Activated CD8-positive, alpha-beta memory T cell treated with anti-CD3 and anti-CD28 coated beads, Interleukin-2, amount 50 U/mL, for 4 hours (primary cell): ENCODE results near the gene BTBD9.

Experiments used
- DNase-seq: peaks from one replicate; pipeline ENCODE4 v3.0.0-alpha.2; 2020

BTBD9 gene

DNA sequence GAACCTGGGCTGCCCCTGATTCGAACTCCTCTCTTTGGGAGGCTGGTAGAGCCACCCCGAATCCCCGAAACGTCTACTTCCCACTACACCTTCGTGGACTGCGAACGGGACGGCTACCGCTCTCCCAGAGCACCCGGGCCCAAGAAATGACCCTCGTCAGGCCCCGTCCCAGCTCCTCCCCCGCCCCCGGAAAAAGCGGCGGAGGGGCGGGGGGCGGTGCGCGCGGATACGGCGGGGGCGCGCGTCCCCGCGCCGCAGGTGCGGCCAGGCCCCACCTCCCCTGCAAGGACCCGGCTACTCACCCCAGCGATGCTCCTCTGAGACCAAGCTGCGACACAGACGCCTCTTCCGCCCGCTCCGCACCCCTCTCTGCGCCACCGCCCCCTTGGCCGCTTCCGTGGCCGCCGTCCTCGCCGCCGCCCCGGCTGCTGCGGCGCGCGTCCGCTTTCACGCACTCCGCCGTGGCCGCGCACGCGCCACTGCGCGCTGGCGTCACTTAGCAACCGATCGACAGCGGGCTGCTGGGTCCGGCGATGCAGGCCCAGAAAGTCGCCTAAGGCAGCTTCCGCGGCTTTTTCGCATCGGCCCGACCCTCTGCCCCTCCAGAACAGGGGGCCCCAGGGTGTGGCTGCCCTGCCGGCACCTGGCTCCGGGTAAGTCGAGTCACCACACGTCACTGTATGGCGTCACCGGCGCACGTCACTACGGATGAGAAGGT, at the start of gene BTBD9:
Gene BTBD9, minus strand, starts transcription at position 432 of the 718 bp plus-strand sequence.
- DNase-seq: peak; percentile 79

DNA sequence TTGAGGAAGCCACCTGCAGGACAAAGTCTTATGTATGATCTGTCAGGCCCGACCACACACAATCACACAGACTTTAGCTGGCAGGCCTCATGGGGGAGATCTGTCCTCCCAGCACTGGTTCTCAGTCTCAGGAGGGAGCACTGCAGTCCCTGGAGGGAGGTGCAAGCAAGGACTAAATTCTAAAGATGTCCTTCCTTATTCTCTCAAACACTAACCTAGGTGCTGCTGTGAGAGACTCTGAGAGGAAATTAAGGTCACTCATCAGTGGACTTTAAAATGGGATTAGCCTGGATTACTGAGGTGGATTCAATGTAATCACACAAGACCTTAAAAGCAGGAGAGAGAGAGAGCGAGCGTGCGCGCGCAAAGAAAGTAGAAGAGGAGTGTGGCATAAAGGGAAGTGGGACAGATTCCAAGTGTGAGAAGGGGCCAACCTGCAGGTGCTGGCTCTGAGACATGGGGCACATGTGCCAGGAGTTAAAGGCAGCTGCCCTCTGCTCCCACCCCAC, 48.9 kb upstream of the BTBD9 start:
- DNase-seq: no peak

DNA sequence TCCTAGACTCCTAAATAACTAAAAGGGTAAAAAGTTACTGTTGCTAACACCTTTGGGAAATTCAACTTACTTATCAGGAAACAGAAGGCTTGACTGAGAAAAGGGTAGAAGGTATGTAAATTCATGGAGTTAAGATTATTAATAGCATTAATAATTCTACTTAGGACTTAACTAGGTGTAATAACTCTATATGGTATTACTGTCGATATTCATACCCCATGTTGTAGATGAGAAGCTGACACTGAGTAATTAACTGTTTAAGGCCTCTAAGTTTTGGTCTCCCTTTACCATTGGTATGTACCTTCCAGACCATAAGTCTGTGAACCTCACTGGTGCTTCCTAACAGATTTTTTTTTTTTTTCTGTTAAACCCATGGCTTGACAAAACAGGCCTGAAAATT, 47.8 kb upstream of the BTBD9 start:
- DNase-seq: no peak

DNA sequence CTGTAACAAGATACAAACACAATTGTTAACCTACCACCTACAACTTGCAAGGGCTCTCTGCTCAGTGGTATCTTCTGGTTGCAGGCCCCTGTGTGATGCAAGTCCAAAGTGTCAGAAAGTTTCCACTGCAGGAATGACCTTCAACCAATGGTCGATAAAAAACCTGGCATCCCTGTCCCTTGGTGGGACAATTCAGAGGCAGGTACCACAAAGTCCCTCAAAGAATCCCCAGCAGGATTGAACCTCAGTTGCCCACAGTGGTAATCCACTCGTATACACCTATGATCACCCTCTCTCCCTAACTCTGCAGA, 47.3 kb upstream of the BTBD9 start:
- no peak for DNase-seq

DNA sequence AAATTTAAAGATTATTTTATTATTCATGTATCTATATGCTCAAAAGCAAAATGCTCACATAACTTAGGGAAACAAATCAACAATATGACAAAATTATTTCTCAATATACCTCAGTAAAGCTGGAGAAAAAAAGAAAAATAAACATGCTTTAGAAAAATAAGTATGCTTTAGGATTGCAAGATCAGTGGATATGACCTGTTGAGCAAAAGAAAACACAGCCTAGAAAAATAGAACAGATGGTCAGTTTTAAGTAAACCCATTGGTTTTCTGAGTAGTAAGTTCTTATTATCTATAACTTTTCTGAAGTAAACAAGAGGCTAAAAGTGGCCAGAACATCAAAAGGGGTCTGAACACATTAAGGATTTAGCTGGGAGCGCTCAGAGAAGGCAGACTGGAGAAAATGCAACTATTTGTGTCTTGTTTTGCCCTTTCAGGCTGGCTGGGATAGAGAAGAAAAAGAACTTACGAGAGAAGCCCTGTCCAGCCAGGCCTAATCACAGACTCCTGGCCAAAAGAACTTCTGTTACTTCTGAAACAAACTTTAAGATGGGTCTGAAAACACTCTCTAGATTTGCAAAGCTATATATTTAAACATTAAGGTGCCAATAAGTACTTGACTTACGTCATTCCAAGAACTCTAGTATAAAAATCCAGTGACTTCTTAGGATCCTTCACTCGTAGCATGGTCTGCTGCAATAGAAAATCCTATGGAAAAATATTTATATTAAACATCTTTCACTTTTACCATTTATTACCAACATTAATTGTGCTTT, 46.7 kb upstream of the BTBD9 start:
- no peak for DNase-seq

DNA sequence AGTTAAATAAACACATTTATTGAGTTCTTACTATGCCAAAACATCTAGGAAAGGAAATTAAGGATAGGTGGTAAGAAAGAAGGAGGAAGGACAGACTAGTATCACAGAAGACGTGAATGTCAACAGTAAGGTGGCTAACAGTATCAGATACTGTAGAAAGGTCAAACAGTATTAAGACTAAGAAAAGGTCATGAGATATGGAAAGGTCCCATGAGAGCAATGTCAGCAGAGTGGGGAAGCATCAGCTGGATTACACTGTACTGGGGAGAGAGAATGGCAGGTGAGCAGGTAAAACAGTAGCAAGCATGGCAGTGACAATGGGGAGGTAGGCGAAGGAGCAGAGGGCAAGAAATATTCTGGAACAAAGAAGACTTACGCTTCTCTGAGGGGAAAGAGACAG, 45.2 kb upstream of the BTBD9 start:
- DNase-seq: no peak

DNA sequence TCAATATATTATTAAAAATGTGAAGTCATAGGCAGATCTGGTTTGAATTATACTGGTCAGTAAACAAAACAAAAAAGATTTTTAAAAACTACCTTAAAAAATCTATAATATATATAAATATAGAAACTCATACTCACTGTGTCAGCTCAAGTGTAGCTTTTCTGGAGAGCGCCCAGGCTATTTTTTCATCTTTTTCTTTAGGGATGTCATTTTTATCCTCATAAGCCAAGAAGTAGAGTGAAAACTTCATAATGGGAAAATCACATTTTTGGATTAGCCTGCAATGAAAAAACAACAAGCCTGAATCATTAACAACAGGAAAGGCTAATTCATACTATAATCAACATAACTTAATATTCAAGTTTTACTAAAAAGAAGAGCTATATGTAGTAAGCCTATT, 44.5 kb upstream of the BTBD9 start:
- DNase-seq: no peak

DNA sequence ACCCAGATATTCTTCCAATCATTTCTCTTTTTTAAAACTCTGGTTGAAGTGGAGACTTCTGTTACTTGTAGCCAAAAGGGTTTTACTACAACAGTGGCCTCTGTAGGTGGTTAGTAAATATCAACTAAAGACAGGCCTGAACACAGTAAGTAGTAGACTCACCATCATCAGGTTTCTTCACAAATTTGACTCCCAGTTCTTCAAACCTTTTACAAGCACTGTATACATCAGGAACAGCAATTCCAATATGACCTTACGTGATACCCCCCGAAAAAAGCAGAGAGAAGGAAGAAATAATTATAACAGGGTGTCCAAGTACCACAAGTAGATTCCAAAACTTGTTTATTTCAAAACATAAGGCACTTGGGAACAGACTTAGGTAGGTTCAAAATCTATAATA, 42.1 kb upstream of the BTBD9 start:
- no peak for DNase-seq

DNA sequence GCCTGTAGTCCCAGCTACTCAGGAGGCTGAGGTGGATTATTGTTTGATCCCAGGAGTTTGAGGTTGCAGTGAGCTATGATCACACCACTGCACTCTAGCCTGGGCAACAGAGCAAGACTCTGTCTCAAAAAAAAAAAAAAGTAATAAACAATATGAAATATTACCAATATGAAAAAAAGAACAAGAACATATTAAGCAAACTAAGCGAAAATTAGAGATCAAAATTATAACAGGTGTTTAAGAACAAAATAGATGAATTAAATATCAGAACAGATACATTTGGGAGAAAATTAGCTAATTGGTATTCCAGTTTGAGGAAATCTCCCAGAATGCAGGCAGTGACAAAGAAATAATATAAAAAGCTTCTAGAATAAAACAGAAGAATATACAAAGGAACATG, 39.9 kb upstream of the BTBD9 start:
- DNase-seq: no peak

DNA sequence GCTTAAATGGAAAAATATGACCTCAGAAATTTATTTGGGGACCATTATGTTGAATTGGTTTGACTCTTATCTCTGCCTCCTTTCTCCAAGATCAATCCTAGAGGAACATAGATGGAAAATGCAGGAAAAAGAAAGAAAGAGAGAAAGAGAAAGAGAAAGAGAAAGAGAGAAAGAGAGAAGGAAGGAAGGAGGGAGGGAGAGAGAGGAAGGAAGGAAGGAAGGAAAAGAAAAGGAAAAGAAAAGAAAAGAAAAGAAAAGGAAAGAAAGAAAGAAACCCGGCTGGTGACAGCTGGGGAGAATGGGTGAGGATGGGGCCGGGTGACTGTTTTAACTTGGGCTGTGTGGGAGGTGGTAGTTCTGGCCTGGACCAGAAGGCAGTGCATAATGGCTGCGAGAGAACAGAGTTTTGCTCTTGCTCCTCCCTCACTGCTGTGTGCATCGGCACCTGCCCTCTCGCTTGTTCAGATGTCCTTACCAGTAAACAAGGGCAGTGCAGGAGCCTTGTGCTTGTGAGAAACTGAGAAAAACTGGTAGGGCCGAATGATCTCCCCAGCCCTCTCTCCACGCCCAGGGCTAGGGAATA, 38.5 kb upstream of the BTBD9 start:
- no peak for DNase-seq

DNA sequence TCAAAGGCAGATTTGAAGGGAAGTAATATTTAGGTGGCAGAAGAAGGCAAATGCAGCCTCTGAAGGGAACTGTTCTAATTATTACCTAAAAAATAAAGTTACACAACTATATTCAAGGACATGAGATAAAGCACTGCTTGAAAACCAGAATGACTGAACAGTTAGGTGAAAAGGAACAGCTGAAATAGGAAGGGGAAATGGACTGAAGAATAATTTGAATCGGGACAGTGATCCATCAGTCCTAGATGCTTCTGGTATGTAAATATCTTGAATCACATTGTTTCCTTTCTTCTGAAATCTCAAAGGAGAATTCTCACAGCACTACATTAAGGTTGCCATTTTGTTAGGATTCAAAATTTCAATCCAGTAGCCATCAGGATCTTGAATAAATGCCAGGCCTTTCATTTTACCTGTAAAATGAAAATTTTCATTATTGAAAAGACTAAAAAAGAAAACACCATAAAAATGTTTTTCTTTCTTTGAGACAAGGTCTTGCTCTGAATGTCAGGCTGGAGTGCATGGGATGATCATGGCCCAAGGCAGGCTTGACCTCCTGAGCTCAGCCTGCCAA, 37.3 kb upstream of the BTBD9 start:
- DNase-seq: no peak

DNA sequence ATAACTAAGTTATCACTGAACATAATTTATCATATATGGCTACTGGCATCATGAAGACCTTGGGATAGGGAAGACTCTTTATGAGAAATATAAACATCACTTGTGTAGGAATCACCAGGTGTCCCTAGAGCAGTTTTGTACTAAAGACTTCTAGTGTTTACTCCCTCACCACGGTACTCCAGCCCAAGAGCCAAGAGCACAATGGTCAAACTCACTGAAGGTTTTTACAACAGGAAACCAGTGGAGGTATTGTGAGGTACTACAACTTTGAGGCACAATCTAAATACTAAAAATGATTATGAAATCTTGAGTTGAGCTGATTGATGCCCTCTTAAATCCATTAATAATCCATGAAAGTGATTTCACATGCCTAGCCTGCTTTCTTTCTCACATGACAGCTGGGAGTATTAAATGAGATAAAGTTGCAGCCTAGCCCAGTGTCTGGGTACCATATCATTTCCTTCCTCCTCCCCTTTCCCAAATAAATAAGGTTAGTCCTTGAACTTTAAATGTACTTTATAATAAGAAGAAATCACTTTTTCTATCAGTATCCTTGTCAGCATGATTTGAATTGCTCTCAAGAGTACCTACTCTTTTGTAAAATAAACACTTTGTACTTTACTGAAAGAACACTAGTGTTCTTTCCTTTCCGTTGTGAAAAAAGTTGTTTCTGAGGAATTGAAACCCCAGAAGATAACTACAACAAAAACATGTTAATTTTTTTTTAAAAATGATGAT, 36.7 kb upstream of the BTBD9 start:
- no peak for DNase-seq

DNA sequence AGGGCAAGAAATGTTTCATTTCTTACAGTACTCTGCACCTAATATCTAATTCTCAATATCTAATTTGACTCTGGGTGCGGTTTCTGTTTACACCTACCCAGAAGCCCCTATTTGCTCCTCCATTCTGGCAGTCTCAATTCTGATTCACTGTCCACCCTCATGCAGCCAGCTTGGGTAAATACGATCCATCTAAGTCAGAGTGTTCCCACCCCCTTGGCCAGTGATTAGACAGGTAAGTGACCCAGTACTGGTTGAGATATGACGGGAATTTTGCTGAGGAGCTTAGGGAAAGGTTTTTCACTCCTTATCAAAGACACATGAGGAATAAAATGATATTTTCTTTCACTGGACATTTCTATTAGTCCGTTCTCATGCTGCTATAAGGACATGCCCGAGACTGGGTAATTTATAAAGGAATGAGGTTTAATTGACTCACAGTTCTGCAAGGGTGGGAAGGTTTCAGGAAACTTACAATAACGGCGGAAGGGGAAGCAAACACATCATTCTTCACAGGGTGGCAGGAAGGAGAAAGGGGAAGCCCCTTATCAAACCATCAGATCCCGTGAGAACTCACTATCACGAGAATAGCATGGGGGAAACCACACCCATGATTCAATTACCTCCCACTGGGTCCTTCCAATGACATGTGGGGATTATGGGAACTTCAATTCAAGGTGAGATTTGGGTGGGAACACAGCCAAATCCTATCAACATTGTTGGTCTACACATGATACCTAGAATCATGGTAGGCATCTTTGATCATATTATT, 33.9 kb upstream of the BTBD9 start:
- no peak for DNase-seq

DNA sequence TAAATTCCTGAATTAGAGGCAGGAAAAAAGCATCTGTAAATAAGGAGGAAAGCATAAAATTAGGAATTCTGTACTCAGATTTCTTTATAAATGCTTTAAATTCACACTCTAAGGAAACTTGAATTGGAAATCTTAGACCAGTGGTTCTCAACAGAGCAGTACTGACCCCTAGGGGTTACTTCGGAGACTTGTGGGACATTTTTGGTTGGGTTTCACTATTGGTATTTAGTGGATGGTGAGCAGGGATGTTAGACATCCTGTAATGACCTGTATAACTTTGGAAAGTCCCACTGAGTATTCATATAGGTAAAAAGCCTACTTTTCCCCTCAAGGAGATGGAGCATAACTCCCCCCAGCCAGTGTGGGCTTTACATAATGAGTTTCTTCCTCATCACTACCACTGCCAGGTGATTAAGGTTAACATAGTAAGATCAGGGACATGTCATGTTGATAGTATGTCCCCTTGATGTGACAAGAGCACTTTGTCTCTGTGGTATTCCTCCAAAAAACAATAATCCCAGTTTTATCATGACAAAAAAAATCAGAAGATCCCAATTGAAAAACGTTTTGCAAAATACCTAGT, 32.2 kb upstream of the BTBD9 start:
- DNase-seq: peak; percentile 17

DNA sequence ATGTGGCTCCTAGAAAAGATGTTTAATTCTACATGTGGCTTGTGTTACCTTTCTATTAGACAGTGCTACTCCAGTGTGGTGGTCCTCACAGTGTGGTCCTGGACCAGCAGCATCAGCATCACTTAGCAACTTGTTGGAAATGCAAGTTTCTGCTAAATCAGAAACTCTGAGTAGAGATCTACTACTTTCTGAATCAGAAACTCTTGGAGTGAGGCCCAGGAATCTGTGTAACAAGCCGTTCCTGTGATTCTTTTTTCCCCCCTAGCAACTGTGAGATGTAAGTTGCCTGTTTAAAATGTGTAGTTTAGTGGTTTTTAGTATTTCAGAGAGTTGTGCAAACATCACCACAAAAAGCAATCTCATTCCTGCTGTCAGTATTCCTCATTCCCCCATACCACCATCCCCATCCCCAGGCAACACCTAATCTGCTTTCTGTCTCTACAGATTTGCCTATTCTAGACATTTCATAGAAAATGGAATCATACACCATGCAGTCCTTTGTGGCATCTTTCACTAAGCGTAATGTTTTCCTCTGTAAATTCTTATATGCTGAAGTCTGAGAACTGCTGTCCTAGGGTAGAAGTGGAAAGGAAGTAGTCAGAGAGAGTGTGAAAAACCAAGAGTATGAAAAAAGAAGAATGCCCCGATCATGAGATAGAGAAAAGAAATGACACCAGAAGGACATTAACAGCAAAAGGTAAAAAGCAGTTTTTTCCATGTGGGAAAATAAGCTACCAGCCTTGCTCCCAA, 18.9 kb upstream of the BTBD9 start:
- no peak for DNase-seq

DNA sequence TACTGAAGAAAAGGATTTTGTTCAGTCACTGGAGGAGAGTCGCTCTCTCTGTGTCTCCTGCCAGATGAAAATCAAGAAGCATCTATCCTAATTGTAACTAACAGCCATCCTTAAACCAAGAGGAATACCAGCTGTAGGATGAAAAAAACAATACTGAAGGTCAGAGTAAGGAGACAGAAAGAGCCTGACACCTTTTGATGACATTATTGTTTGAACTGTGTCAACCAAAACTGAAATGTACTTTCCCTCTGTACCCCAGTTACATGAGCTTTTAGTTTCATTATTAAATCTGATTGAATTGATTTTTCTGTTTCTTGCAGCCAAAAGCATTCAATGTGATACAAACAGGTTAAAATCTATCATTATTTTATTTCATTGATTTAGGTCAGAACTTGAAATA, 17.2 kb upstream of the BTBD9 start:
- no peak for DNase-seq

DNA sequence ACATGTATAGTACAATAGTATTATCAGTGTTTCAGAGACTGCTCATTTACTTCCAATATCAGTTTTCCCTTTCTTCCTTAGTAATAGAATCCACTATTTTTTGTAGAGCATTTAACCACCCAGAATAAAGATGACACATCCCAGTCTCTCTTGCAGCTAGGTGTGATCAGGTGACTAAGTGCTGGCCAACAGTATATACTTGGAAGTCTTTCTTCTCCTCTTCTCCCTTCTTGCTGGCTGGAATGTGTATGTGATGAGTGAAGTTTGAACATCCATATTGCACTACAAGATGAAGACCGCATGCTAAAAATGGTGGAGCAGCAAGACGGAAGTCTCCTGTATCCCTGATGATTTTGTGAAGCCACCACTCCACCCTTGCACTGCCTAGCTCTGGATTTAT, 14.5 kb upstream of the BTBD9 start:
- no peak for DNase-seq

DNA sequence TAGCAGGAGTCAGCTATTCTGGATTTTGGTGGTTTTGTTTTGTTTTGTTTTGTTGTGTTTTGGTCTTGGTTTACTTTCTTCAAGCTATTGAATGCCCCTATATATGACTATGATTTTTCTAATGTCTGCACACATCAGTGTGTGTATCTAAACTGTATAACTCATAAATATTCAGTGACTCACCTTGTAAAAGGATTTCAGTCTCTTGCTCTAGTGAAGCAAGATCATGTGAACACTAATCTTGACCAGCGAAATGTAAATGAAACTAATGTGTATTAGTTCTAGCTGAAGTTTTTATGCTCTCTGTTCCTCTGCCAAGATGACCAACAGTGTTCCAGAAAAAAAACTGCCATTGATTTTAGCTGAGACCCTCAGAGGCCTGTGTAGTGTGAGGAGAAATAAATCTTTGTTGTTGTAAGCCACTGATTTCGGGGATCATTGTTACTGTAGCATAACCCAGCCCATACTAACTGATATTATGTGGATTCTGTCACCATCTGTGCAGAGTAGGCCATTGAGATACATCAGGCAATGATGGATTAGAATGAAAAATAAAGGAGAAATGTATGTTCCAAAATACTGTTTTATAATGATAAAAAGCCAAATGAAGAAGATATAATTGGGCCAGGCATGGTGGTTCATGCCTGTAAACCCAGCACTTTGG, 11.5 kb upstream of the BTBD9 start:
- DNase-seq: no peak

DNA sequence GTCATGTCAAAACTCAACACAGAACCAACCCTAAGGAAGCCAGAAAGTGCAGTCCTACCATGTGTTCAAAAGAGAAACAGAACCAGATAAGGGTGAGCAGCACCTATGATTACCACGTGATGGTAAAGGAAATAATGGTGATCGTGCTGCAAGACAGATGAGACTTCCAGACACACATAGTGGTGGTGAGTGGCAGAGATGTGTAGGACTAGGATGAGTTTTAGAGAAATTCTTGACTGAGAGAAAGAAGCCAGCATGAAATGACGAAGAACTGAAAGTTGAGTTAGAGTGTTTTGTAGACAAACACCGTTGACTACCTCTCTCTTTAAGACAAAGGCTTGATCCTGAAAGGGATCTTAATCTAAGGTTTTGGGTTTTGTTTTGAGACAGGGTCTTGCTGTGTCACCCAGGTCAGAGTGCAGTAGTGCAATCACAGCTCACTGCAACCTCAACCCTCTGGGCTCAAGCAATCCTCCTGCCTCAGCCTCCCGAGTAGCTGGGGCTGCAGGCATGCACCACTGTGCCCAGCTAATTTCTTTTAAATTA, 10.6 kb upstream of the BTBD9 start:
- no peak for DNase-seq

DNA sequence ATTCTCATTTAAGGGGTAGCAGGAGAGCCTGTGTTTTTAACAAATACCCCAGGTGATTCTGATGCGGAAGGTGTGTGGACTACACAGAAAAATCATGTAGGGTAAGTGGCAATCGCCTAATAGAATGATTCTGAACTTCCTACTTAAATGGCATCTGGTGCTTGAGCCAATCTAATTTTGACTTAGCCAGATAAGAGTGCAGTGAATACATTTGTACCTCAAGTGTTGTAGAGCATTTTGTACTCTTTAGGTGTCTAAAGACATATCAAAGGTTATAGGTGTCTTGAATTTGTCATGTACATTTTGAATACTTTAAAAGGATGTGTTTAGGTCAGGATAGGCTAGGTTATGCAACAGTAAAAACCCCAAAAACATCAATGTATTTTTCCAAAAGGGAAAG, 10.0 kb upstream of the BTBD9 start:
- no peak for DNase-seq
